Gastrocnemius medialis (tissue), 4 donors: ENCODE results near the gene KLC1.

Source experiments
- POLR2A ChIP-seq, 2 donors: fragments of 450-650 bp; IDR thresholded peaks; one replicate each; pipeline ENCODE4 v1.6.1; 2017; ENCODE audit warnings: antibody characterized with exemption in 2 of 2, mild to moderate bottlenecking in 2 of 2, moderate library complexity in 2 of 2
- TF ChIP-seq, protein P1 (sequence below), 5 experiments: fragments of 450-650 bp in 3 of 5; fragments of 200-600 bp in 2 of 5; sonication (generic) in 2 of 5; IDR thresholded peaks in 4 of 5; conservative IDR thresholded peaks in 1 of 5; 1 replicate in 4 of 5; 2 replicates in 1 of 5; pipeline ENCODE4 v1.5.1; 2016 to 2019; ENCODE audit warnings: antibody characterized with exemption in 5 of 5, mild to moderate bottlenecking in 3 of 5, moderate library complexity in 3 of 5

DNA sequence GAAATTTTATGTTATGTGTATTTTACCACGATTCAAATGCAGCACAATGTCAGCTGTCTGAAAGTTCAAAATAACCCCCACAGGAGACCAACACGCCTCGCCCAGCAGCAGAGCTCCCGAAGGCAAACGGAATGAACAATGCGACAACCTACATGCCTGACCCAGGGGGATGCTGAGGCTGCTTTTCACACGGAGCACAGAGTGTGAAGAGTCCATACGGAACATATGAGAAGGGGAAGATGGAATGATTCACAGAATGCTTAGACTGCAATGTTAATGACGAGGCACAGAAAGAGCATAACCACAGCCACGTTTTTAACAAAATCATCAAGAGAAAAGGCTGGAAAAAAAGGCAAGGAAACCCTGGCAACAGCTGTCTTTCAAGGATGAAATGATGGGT is 109.2 kb downstream of the KLC1 start:
- TF ChIP-seq POLR2A (IDR thresholded peaks at IDR 0.05), result no peak
- TF ChIP-seq, protein P1, sequence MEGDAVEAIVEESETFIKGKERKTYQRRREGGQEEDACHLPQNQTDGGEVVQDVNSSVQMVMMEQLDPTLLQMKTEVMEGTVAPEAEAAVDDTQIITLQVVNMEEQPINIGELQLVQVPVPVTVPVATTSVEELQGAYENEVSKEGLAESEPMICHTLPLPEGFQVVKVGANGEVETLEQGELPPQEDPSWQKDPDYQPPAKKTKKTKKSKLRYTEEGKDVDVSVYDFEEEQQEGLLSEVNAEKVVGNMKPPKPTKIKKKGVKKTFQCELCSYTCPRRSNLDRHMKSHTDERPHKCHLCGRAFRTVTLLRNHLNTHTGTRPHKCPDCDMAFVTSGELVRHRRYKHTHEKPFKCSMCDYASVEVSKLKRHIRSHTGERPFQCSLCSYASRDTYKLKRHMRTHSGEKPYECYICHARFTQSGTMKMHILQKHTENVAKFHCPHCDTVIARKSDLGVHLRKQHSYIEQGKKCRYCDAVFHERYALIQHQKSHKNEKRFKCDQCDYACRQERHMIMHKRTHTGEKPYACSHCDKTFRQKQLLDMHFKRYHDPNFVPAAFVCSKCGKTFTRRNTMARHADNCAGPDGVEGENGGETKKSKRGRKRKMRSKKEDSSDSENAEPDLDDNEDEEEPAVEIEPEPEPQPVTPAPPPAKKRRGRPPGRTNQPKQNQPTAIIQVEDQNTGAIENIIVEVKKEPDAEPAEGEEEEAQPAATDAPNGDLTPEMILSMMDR (IDR thresholded peaks at IDR 0.05 in 4 of 5, conservative IDR thresholded peaks at IDR 0.05 in 1 of 5), result no peak
